Endothelial cell (in vitro differentiated cells): ENCODE results near the gene ZNHIT2. TPM values are rescaled to one million over a fixed set of nuclear protein-coding genes. Genes with fewer than 3 reads are reported as not detected.

Experiments used
- DNase-seq: peaks from one replicate; pipeline ENCODE4 v3.0.0; 2021; ENCODE audit warnings: low spot score
- H3K27ac Mint-ChIP-seq: one replicate; pipeline ENCODE4 v1.8.0; 2021; ENCODE audit warnings: mixed read lengths, inconsistent platforms; ENCODE audit not compliant: unreplicated experiment
- H3K27me3 Mint-ChIP-seq: one replicate; pipeline ENCODE4 v1.8.0; 2021; ENCODE audit warnings: mild to moderate bottlenecking, moderate library complexity, mixed read lengths, inconsistent platforms; ENCODE audit not compliant: unreplicated experiment
- H3K36me3 Mint-ChIP-seq: one replicate; pipeline ENCODE4 v1.8.0; 2021; ENCODE audit warnings: mild to moderate bottlenecking, low read depth, mixed read lengths, inconsistent platforms; ENCODE audit not compliant: unreplicated experiment
- H3K4me1 Mint-ChIP-seq: one replicate; pipeline ENCODE4 v1.8.0; 2021; ENCODE audit warnings: mild to moderate bottlenecking, mixed read lengths, inconsistent platforms; ENCODE audit not compliant: unreplicated experiment
- H3K4me3 Mint-ChIP-seq: one replicate; pipeline ENCODE4 v1.8.0; 2021; ENCODE audit warnings: mild to moderate bottlenecking, mixed read lengths, inconsistent platforms; ENCODE audit not compliant: unreplicated experiment
- H3K9me3 Mint-ChIP-seq: one replicate; pipeline ENCODE4 v1.8.0; 2021; ENCODE audit warnings: mixed read lengths, inconsistent platforms; ENCODE audit not compliant: unreplicated experiment
- total RNA-seq: library from RNA; stranded (reverse); fragmentation: NEBNext Ultra II Directional; extraction: Animal tissue kit (Norgen Biotek cat#: 25700); gene quantifications from one replicate; pipeline ENCODE4 v1.2.1, GENCODE V29; 2021; ENCODE audit not compliant: unreplicated experiment
- TF ChIP-seq, protein P1 (sequence below): fragments of 200-600 bp; sonication (generic); IDR thresholded peaks from one replicate; pipeline ENCODE4 v1.5.0; 2021; ENCODE audit warnings: antibody characterized with exemption; ENCODE audit not compliant: unreplicated experiment

The ZNHIT2 gene
- total RNA-seq, 1 donor from 2014 or later = 6.0 TPM

DNA sequence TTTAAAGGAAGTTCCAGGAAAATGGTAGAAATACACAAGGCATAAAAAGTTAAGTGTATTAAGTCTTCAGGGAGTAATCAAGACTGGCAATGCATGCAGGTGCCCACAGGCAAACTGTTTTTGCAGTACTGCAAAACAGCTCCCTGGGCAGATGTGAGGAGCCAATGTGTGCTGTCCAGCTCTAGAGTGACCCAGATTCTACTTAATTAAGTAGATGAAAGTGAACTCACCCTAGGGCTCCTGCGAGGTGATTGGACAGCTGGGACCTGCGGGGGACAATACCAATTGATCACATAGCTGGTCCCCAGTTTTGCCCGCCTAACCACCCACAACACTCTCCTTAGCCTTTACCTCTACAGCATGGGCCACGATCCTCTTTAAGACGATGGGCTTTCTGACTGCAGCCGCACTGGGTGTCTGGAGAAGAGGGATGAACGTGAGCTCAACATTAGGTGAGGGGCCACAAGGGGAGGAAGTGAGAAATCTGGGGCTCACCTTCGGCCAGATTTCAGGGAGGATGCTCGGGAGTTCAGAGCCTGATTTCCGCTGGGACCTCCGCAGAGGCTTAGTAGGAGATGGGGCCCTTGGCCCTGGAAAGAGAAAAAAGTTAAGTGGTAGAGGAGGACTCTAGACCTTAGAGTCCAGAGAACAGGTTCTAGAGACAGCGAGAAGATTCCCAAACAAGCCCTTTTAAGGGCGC lies 34.2 kb downstream of the ZNHIT2 start:
- no peak for DNase-seq
- H3K27me3 Mint-ChIP-seq = peaks cover 12% of the 10 kb centered on the region
- peak overlapping the region; percentile 93 for H3K27ac Mint-ChIP-seq
- no peaks in the 10 kb centered on the region for H3K9me3 Mint-ChIP-seq
- TF ChIP-seq, protein P1, sequence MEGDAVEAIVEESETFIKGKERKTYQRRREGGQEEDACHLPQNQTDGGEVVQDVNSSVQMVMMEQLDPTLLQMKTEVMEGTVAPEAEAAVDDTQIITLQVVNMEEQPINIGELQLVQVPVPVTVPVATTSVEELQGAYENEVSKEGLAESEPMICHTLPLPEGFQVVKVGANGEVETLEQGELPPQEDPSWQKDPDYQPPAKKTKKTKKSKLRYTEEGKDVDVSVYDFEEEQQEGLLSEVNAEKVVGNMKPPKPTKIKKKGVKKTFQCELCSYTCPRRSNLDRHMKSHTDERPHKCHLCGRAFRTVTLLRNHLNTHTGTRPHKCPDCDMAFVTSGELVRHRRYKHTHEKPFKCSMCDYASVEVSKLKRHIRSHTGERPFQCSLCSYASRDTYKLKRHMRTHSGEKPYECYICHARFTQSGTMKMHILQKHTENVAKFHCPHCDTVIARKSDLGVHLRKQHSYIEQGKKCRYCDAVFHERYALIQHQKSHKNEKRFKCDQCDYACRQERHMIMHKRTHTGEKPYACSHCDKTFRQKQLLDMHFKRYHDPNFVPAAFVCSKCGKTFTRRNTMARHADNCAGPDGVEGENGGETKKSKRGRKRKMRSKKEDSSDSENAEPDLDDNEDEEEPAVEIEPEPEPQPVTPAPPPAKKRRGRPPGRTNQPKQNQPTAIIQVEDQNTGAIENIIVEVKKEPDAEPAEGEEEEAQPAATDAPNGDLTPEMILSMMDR = no peak
- H3K4me1 Mint-ChIP-seq = peaks cover 16% of the 10 kb centered on the region
- H3K4me3 Mint-ChIP-seq = peak overlapping the region; percentile 98
- H3K36me3 Mint-ChIP-seq = peaks cover 9% of the 10 kb centered on the region

DNA sequence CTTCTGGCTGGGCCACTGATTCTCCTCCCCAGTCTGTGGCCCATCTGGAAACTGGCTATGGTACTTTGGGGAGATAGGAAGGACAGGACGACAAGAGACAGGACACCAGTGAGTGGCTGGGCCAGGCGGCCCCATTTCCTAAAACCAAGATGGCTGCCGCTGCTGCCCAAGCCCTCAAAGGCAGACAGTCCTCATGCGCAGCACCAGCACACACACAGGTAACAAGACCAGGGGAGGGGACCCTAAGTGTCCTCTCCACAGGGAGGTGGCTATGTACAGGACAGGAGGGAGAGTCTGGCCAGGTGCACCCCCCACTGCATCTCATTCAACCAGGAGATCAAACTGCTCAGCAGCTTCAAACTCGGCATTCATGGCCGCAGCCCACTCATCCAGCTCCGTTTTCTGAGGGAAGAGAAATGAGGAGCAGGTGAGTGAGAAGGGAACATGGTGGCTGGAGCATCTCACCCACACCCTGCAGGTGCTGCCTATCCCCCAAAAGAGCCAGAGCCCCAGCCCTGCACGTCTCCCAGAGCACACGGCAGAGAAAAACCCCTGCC lies 38.6 kb downstream of the ZNHIT2 start:
- H3K27ac Mint-ChIP-seq = peak overlapping the region; percentile 48
- H3K36me3 Mint-ChIP-seq = peaks cover 10% of the 10 kb centered on the region
- H3K4me3 Mint-ChIP-seq = peak overlapping the region; percentile 16
- TF ChIP-seq, protein P1 = no peak
- peaks cover 4% of the 10 kb centered on the region for H3K27me3 Mint-ChIP-seq
- H3K9me3 Mint-ChIP-seq = no peaks in the 10 kb centered on the region
- DNase-seq = no peak
- H3K4me1 Mint-ChIP-seq = peaks cover 8% of the 10 kb centered on the region

DNA sequence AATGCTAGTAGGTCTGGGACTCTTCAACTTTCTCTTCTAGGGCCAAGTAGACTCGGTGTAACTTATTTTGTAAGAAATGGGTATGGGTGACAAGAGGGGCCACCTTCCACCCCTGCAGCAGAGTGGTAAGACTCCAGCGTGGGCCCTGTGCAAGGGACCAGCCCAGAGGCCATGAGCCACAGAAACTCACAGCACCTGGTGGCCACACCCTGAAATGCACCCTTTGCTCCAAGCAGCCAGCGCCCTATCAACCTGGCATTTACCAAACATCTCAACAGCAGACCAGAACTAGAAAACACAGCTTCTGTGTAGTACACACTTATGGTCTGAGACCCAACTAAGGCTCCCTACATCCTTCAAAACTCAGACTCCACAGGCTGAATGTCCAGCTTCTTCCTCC lies 39.4 kb downstream of the ZNHIT2 start:
- Mint-ChIP-seq H3K27me3 (peaks cover 4% of the 10 kb centered on the region), H3K9me3 (no peaks in the 10 kb centered on the region), H3K4me3 (peak overlapping the region; percentile 47), H3K36me3 (peaks cover 10% of the 10 kb centered on the region), H3K27ac (peak overlapping the region; percentile 17), H3K4me1 (peaks cover 4% of the 10 kb centered on the region)
- TF ChIP-seq, protein P1 = peak; percentile 84
- DNase-seq = peak; percentile 65

DNA sequence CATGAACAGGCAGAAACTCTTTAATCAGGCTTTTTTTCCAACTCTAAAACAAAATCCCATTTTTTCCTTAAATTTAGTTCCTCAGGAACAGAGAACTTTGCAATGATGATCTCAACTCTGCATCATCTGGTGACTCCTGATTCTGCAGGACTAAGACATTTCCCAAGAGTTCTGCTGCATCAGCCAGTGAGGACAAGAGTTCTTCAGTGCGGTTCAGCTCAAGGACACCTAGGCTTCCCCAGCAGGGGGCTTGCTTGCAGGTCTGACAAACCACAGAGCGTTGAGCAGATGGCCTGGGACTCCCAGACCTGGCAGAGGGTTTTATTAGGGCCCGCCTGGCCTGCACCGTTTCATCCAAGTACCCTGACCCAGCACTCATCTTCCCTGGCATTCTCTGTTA lies 40.0 kb downstream of the ZNHIT2 start:
- Mint-ChIP-seq H3K27ac (no peak overlapping the region), H3K36me3 (peaks cover 10% of the 10 kb centered on the region), H3K4me1 (no peaks in the 10 kb centered on the region), H3K27me3 (peaks cover 4% of the 10 kb centered on the region), H3K9me3 (no peaks in the 10 kb centered on the region), H3K4me3 (peak overlapping the region; percentile 47)
- no peak for DNase-seq
- TF ChIP-seq, protein P1 = no peak

DNA sequence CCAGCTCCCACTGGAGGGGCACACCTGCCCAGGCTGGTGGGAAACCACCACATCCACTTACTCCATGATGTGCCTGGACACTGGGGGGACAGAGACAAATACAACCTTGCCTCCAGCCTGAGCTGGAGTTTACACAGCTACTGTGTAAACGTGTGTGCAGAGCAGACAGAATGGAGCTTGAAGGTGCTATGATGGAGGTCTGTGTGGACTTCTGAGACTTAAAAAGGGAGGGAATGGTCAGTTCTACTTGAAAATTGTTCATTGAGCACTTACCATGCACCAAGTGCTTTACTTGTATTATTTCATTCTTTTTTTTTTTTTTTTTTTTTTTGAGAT lies 44.9 kb downstream of the ZNHIT2 start:
- TF ChIP-seq, protein P1 = no peak
- H3K9me3 Mint-ChIP-seq = no peaks in the 10 kb centered on the region
- DNase-seq = no peak
- H3K4me3 Mint-ChIP-seq = no peak overlapping the region
- no peak overlapping the region for H3K27ac Mint-ChIP-seq
- peaks cover 1% of the 10 kb centered on the region for H3K27me3 Mint-ChIP-seq
- H3K36me3 Mint-ChIP-seq = peaks cover 6% of the 10 kb centered on the region
- no peaks in the 10 kb centered on the region for H3K4me1 Mint-ChIP-seq
